ENCODE data around the gene TM6SF1. TPM values are rescaled to one million over a fixed set of nuclear protein-coding genes. Genes with fewer than 3 reads are reported as not detected.
"Not testable (repeated sequence)": the region's sequence is repeated elsewhere in the genome, so short reads cannot be mapped to it uniquely, and the experiment has no call there.

TM6SF1 gene
- polyA plus RNA-seq, 4 donors = 1.5 to 2.7 (median 2.2) TPM

DNA sequence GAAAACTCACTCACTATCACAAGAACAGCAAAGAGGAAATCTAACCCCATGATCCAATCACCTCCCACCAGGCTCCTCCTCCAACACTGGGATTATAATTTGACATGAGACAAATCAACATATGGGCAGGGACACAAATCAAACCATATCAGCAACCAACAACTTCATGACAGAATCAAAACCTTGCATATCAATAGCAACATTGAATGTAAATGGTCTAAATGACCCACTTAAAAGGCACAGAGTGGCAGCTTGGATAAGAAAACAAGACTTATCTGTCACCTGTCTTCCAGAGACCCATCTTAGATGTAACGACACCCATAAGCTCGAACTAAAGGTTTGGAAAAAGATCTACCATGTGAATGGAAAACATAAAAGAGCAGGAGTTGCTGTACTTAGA lies 59.4 kb downstream of the TM6SF1 start:
- no peak for DNase-seq (ENCODE audit: low read depth in 4 of 4, low spot score in 2 of 4)

DNA sequence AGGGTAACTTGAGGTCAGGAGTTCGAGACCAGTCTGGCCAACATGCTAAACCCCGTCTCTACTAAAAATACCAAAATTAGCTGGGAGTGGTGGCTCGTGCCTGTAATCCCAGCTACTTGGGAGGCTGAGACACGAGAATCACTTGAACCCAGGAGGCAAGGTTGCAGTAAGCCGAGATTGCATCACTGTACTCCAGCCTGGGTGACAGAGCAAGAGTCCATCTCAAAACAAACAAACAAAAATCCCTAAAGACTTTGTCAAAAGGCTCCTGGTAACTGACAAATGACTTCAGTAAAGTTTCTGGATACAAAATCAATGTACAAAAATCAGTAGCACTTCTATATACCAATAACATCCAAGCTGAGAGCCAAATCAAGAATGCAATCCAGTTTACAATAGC lies 62.1 kb downstream of the TM6SF1 start:
- DNase-seq (ENCODE audit: low read depth in 4 of 4, low spot score in 2 of 4) = not testable (repeated sequence)

DNA sequence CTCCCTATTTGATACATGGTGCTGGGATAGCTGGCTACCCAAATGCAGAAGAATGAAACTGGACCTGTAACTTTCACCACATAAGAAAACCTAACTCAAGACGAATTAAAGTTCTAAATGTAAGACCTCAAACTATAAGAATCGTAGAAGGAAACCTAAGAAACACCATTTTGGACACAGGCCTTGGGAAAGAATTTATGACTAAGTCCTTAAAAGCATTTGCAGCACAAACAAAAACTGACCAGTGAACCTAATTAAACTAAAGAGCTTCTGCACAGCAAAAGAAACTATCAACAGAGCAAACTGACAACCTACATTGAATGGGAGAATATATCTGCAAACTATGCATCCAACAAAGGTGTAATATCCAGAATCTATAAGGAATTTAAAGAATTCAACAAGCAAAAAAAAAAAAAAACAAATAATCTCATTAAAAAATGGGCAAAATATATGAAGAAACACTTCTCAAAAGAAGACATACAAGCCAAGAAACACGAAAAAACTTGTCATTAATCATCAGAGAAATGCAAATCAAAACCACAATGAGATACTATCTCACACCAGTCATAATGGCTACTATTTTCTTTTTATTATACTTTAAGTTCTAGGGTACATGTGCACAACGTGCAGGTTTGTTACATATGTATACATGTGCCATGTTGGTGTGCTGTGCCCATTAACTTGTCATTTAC lies 63.2 kb downstream of the TM6SF1 start:
- no peak for DNase-seq (ENCODE audit: low read depth in 4 of 4, low spot score in 2 of 4)

DNA sequence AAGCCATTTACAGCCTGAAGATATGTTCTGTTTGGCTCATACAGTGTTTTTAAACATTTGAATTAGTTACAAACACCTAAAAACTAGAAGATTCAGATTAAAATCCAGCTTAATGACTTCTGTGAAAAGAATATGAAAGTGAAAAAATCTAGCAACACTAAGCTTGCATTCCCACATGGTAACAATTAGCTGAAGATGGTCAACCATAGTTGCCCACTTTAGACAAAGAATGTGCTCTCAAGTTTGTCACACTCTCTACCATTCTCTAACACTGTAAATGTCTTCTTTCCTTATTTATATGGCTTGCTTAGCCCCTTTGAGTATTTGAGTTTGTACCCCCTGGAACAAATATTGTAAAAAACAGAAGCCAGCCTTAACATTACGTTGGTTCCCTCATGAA lies 67.4 kb downstream of the TM6SF1 start:
- DNase-seq (ENCODE audit: low read depth in 4 of 4, low spot score in 2 of 4) = no peak

DNA sequence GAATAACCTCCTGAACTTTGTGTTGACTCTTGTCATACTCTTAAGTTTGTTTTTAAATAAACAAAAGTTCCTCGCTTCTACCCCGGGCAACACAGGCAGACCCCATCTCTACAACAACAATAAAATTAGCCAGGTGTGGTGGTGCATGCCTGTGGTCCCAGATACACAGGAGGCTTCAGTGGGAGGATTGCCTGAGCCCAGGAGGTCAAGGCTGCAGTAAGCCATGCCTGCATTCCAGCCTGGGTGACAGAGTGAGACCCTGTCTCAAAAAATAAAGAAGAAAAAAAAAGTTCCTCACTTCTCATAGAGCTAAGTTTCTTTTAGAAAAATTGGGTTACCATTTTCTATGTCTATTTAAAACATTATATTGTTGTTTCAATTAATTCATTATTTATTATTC lies 70.9 kb downstream of the TM6SF1 start:
- no peak for DNase-seq (ENCODE audit: low read depth in 4 of 4, low spot score in 2 of 4)

DNA sequence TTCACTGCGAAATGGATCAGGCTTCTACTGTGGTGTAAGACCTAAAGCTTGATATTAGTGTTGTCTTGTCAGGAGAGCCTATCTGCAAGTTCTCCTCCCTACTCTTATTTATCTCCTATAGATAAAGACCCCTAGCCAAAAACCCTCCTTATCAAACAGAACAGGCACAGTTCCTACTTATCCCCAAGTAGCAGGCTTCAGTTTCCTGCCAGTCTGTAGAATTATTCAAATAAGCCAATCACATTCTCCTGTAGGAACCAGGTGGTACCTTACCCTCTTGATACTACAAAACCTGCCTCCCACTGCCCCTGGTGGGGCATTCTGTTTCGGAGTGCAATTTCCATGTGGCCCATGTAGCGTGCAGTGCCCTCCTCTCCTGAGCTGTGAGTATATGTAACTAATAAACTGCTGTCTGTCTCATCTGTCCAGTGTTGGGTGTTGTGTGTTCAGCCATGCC lies 71.5 kb downstream of the TM6SF1 start:
- DNase-seq (ENCODE audit: low read depth in 4 of 4, low spot score in 2 of 4) = no peak

DNA sequence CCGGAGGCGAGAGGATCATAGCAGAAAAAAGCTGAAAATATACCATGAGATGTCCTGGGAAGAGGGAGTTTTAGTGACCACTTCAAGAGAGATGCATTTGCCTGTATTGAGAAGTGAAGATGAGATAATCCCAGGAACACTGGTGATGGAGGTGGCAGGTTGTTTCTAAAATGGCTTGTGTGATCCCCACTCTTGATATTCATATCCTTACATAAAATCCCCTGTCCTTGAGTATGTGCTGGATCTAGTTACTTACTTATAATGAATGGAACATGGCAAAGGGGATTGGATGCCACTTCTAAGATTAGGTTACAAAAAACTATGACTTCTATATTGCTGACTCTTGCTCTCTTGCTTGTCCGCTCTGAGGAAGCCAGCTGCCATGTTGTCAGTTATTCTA lies 78.1 kb downstream of the TM6SF1 start:
- no peak for DNase-seq (ENCODE audit: low read depth in 4 of 4, low spot score in 2 of 4)

Other genes starting within 250 kb of the TM6SF1 start
- gene HOMER2, start 154.9 kb upstream of the TM6SF1 start, polyA plus RNA-seq (ENCODE audit: insufficient read length in 4 of 4) = 10 to 100 TPM; 24.6 to 35.5 (median 29.7) TPM
- gene RAMAC, start 121.4 kb upstream of the TM6SF1 start, polyA plus RNA-seq (ENCODE audit: insufficient read length in 4 of 4) = 10 to 100 TPM; 36.5 to 47.9 (median 42.1) TPM
- 10 to 100 TPM; 27.9 to 37.6 (median 28.4) TPM for gene C15orf40, start 96.0 kb upstream of the TM6SF1 start, polyA plus RNA-seq (ENCODE audit: insufficient read length in 4 of 4)
- 10 to 100 TPM; 62.3 to 74.5 (median 67.2) TPM for gene BTBD1, start 40.4 kb upstream of the TM6SF1 start, polyA plus RNA-seq (ENCODE audit: insufficient read length in 4 of 4)
- 100 to 1,000 TPM in 1 of 4 donors, 10 to 100 TPM in 3; 87.7 to 105 (median 95.5) TPM for gene HDGFL3, start 100.2 kb downstream of the TM6SF1 start, polyA plus RNA-seq (ENCODE audit: insufficient read length in 4 of 4)
- gene BNC1, start 177.0 kb downstream of the TM6SF1 start, polyA plus RNA-seq (ENCODE audit: insufficient read length in 4 of 4) = under 1 TPM; 0.08 to 0.25 (median 0.16) TPM

Data from left renal cortex interstitium (tissue), 4 donors.